CD4-positive, alpha-beta T cell treated with Interleukin-21 for 1 hour (primary cell): ENCODE measurements around the gene PRMT1.

Source experiments
- DNase-seq: peaks from one replicate; pipeline ENCODE4 v3.0.0-alpha.2; 2020

PRMT1 gene

GRCh38 chr19:49730166-49730565, 53.1 kb downstream of the PRMT1 start:
- DNase-seq = no peak
